HG03558 (cell line): ENCODE data around the gene SPAG7.

Experiments
- ATAC-seq: cut with Tn5 transposase; IDR thresholded peaks from one replicate; pipeline ENCODE4 v1.9.1; 2021; ENCODE audit warnings: moderate number of reproducible peaks; ENCODE audit not compliant: unreplicated experiment; ENCODE audit errors: extremely low read depth

SPAG7 gene

GRCh38 chr17:4978726-4979125 lies 11.1 kb upstream of the SPAG7 start:
- ATAC-seq = no peak

GRCh38 chr17:4974115-4974670 lies 6.6 kb upstream of the SPAG7 start:
- no peak for ATAC-seq

DNA sequence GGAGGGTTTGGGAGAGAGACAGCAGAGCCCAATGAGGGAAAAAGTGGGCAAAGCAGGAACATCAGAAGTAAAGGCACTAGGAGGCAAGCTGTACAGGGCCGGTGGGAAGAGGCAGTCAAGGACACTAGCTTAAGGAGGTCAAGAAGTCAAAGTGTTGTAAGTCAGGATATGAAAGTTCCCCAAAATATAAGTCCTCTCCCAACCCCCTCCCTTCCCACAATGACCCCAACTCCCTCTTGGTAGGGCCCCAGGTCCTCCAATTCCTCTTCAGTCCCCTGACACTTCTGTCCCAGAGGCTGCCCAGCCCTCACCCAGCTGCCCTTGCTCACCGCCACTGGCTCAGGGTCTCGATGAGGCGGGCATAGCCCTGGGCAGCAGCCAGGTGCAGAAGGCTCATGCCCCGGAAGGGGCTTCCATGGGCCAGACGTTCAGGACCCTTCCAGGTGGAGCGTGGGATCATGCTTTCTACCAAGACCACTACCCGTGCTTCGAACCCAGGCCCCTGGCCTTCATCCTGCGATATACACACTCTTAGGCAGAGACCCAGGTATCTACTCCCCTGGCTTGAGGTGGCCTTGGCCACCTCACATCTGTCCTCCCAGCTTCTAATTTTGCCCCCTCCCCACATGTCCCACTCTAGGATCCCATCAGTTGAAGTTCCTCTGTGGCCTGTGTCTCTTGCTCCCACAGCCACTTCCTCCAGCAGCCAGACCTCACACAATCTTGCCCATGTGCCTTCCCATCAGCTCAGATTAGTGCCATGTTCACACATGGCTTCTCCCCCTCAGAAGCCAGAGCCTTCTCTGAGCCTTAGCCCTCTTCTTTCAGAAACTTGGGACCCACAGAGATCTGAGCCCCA lies 5.9 kb upstream of the SPAG7 start:
- no peak for ATAC-seq

DNA sequence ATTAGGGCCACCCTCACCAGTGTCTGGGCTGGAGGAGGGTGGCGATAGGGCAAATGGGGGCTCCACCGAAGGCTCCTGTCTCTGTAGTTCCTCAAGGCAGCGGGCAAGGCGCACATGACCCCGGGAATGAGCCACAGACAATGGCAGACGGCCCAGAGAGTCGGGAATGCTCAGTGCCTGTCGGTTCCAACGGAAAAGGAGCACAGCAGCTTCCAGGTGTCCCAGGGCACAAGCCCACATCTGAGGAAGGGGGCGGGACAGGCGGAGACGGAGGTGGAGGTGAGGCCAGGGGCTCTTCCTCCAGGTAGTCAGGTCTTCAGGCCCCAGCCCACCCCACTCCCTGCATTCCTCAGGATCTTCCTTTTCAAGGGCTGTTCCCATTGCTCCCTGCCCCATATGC lies 5.1 kb upstream of the SPAG7 start:
- no peak for ATAC-seq

- no peak for ATAC-seq
Measured at GRCh38 chr17:4972322-4972721, 4.7 kb upstream of the SPAG7 start.

GRCh38 chr17:4971826-4972225 lies 4.2 kb upstream of the SPAG7 start:
- no peak for ATAC-seq

DNA sequence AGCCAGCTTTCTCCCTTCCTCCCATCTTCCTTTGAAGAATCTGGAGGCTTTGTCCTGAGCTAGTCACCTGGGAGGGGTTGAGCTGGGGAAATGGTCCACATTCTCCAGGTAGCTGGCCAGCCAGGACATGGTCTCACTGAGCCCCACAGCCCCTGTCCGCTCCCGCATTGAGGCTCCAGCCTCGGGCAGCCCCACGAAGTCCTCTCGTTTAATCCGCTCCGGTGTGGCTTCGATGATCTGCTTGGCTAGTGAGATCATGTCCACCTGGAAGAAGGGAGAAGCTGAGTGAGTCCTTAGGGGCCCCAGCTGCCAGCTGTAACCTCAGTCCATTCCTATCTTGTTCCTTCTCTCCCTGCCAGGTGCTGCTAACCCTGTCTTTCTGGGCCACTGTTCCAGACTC lies 2.7 kb upstream of the SPAG7 start:
- no peak for ATAC-seq

GRCh38 chr17:4969551-4970173 lies 2.0 kb upstream of the SPAG7 start:
- no peak for ATAC-seq

DNA sequence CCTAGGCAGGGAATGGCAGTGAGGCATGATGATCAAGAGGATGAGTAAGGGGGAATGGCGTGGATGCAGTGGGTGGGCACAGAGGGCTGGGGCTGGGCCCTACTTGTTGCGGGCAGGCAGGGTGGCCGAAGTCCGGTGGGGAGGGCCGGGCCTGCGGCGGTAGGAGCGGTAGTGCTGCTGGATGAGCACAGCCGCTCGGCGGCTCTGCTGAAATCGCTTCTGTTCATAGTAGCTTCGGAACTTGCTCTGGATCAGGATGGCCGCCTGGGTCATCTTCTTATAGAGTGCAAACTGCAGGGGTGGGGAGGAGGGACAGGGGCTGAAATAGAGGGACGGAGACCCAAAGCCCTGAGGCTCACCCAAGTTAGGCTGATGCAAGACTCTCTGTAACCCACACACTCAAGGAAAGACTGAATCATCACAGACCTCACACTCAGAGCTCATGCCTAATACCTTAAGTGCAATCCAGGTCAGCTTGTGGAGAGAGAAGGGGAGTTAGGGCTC lies 1.5 kb upstream of the SPAG7 start:
- ATAC-seq = no peak

DNA sequence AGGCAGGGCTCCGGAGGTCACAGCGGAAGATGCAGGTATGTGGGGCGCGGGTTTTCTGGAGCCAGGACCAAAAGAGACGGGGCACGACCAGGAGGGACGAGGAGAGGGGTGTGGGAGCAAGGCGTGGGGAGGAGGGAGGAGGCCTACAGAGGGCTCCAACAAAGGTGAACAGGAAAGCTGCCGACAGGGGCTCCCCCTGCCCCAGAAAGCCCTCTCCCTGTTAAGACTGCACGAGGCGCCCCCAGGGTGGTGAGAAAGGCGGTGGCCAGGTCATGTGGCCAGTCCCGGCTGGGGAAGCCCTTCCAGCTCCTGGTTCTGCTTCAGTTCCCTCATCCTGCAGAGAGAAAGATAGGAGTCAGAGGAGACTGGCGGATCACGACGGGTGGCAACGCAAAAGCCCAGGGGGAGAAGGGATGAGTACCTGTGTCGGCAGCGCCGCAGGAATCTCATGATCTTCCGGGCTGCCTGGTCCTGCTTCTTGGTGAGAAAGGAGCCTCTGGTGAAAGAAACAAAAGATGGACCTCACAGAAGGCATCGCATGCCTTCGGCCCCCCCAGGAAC lies 949 bp upstream of the SPAG7 start:
- ATAC-seq = no peak

- peak; percentile 54 for ATAC-seq
Measured at GRCh38 chr17:4966844-4967538, 626 bp downstream of the SPAG7 start.

GRCh38 chr17:4965311-4965986 lies 2.2 kb downstream of the SPAG7 start:
- no peak for ATAC-seq

- no peak for ATAC-seq
Measured at GRCh38 chr17:4960279-4960922, 7.2 kb downstream of the SPAG7 start.

DNA sequence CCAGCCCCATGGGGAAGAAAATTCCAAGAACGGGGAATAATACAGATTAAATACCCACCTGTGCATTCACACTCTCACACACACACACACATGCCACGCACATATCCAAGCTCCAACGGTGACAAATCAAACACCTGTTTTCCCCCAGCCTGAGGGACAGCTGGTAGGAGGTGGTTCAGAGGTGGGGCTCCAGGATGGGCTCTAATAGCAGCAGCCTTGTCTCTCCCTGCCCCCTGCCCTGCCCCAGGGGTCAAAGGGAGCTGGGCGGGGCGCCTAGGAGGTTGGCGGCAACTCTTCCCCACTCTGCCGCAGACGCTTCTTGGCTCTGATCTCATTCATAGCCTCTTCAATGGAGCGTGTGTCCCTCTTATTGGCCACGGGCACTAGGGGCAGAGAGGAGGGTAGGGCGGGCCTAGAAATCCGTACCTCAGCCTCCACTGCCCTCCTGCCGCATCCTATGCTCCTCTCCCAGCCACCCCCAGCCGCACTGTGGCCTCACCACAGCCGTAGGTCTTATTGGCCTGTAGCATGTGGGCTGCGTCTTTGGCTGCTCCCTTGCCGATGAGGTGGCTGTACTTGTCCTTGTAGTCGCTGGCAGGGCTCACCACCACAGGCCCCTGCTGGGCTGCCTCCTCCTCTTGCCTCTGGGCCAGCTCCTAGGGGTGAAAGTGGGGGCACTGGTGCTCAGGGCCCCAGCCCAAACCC lies 8.2 kb downstream of the SPAG7 start:
- ATAC-seq = no peak

DNA sequence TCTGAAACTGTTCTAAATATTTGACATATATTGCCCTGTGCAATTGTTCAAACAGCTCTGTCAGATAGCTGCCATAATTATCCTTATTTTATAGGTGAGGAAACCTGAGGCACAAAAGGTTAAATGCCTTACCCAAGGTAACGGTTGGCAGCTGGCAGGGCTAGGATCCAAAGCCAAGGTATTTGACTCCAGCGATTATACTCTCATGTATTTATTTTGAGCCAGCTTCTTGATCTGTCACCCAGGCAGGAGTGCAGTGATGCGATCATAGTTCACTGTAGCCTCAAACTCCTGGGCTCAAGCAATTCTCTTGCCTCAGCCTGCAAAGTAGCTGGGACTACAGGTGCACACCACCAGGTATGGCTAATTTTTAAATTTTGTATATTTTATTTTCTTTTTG lies 9.5 kb downstream of the SPAG7 start:
- ATAC-seq = no peak

GRCh38 chr17:4956493-4957061 lies 11.0 kb downstream of the SPAG7 start:
- no peak for ATAC-seq

GRCh38 chr17:4955091-4955490 lies 12.5 kb downstream of the SPAG7 start:
- no peak for ATAC-seq

GRCh38 chr17:4953451-4953961 lies 14.1 kb downstream of the SPAG7 start:
- ATAC-seq = no peak
